SK-N-MC (cell line): Measurements from ENCODE around the gene MRS2.

Experiments used
- EZH2 ChIP-seq: fragments of 200-600 bp; sonication (generic); IDR thresholded peaks from one replicate; pipeline ENCODE4 v1.6.1; 2017; ENCODE audit warnings: antibody characterized with exemption
- POLR2AphosphoS5 ChIP-seq: IDR thresholded peaks from 2 replicates; pipeline ENCODE4 v1.6.1; 2012; ENCODE audit warnings: mild to moderate bottlenecking, low read depth, low read length, borderline replicate concordance

GRCh38 chr6:24381476-24382219, 21.1 kb upstream of the MRS2 start:
- TF ChIP-seq POLR2AphosphoS5 (peak; percentile 72; the same call in 1 of the 2 replicates), EZH2 (no peak)
